HAP-1 (cell line): ENCODE measurements around the gene BAMBI.
"Not testable (repeated sequence)": the region's sequence is repeated elsewhere in the genome, so short reads cannot be mapped to it uniquely, and the experiment has no call there.

Source experiments
- DNase-seq, 2 experiments: peaks; one replicate each; pipeline ENCODE4 v3.0.0-alpha.2; 2016 to 2020; ENCODE audit warnings: low spot score in 2 of 2
- H3K27me3 ChIP-seq: fragments of 250-450 bp; sonication (Bioruptor Pico); 2 replicates; pipeline ENCODE4 v1.5.1; 2020; ENCODE audit warnings: low read depth, mild to moderate bottlenecking, moderate library complexity
- H3K36me3 ChIP-seq: fragments of 250-450 bp; sonication (Bioruptor Pico); replicated peaks from 2 replicates; pipeline ENCODE4 v1.5.1; 2020; ENCODE audit warnings: mild to moderate bottlenecking
- H3K4me1 ChIP-seq: fragments of 250-450 bp; sonication (Bioruptor Pico); 2 replicates; pipeline ENCODE4 v1.5.1; 2020; ENCODE audit warnings: mild to moderate bottlenecking
- H3K4me3 ChIP-seq: fragments of 250-450 bp; sonication (Bioruptor Pico); 2 replicates; pipeline ENCODE4 v1.5.1; 2020; ENCODE audit warnings: mild to moderate bottlenecking, moderate library complexity
- H3K9me3 ChIP-seq: fragments of 250-450 bp; sonication (Bioruptor Pico); 2 replicates; pipeline ENCODE4 v1.5.1; 2020; ENCODE audit warnings: mild to moderate bottlenecking, moderate library complexity
- in situ Hi-C: fragments of 300-500 bp; cut with MboI; formaldehyde crosslinking; loops from 3 replicates; pipeline ENCODE4 v1.14.3; 2020; ENCODE audit warnings: low sequenced_read_pairs, inconsistent platforms, mixed read lengths

The BAMBI gene, protein sequence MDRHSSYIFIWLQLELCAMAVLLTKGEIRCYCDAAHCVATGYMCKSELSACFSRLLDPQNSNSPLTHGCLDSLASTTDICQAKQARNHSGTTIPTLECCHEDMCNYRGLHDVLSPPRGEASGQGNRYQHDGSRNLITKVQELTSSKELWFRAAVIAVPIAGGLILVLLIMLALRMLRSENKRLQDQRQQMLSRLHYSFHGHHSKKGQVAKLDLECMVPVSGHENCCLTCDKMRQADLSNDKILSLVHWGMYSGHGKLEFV

DNA sequence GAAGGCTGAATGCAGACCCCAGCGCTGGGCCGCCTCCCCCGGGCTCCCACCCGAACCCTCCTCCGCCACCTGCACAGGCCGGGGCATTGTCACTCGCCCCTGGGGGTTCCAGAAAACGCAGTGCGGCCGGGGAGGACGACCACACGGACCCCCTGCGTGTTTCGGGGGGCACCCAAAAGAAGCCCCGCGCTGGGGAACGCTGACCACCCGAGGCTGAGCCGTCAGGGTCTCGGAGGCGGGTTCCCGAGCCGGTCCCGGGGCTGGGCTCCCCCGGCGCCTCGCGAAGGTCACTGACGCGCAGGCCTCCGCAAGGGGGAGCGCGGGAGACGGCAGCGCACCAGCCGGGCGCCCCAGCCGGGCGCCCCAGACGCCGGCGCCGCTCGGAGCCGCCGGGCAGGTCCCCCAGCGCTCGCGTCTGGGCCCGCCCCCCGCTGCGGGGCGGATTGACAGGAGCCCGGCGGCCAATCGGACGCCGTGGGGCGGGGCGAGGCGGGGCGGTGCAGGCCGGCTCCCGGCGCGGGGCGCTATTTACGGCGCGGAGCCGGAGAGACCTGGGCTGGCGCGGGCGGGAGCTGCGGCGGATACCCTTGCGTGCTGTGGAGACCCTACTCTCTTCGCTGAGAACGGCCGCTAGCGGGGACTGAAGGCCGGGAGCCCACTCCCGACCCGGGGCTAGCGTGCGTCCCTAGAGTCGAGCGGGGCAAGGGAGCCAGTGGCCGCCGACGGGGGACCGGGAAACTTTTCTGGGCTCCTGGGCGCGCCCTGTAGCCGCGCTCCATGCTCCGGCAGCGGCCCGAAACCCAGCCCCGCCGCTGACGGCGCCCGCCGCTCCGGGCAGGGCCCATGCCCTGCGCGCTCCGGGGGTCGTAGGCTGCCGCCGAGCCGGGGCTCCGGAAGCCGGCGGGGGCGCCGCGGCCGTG lies at the start of gene BAMBI:
TSS of gene BAMBI (plus strand) at position 554 of the 920 bp plus-strand sequence. CDS start 377 bp downstream, outside the sequence.
- H3K4me3 ChIP-seq = peak within 1 kb of the TSS; percentile 80
- in situ Hi-C loops = no loop called here
- peak; percentile 87 to 93 for DNase-seq

DNA sequence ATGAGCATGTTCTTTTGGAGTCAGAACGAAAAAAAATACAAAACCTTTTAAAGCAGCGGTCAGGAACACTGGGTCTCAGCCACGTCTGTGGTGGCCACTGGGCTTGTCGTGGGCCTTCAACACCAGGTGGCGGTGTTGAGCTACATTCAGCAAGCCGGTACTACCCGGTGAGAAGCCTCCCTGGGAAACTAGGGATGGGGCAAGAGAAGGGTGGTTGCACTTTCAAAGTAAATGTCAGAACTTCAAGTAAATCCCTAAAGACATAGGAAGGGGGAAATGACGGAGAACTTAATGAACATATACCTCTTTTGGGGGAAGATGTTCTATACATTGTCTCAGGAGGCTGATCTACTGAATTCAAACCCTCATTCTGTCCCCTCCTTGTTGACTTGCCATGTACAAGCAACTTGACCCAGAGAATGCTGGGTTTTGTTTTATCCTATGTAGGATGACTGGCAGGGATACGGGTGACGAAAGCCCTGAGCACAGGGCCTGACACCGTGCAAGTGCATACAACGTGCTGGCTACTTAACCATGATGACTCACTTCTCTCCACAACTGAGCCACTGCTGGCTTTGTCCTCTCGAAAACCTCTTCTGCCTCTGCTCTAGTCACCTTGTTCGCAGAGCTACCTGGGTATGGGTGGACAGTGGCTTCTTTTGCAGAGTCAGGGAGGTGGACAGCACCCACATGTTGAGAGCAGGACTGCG lies 49.0 kb upstream of the BAMBI start:
- H3K36me3 ChIP-seq = no peaks in the 10 kb centered on the region
- in situ Hi-C loops = no loop called here
- no peak overlapping the region for H3K4me3 ChIP-seq
- H3K27me3 ChIP-seq = no peaks in the 10 kb centered on the region; the same call in 1 of the 2 replicates
- peaks cover 3% of the 10 kb centered on the region for H3K4me1 ChIP-seq
- peak; percentile 57 to 90 for DNase-seq
- H3K9me3 ChIP-seq = no peaks in the 10 kb centered on the region

More for the DNA sequence above, at the start of gene BAMBI:
- Histone ChIP-seq H3K4me1 (peaks cover 22% of the 10 kb centered on the region), H3K9me3 (no peaks in the 10 kb centered on the region), H3K27me3 (no peaks in the 10 kb centered on the region), H3K36me3 (peaks cover 13% of the 10 kb centered on the region)

DNA sequence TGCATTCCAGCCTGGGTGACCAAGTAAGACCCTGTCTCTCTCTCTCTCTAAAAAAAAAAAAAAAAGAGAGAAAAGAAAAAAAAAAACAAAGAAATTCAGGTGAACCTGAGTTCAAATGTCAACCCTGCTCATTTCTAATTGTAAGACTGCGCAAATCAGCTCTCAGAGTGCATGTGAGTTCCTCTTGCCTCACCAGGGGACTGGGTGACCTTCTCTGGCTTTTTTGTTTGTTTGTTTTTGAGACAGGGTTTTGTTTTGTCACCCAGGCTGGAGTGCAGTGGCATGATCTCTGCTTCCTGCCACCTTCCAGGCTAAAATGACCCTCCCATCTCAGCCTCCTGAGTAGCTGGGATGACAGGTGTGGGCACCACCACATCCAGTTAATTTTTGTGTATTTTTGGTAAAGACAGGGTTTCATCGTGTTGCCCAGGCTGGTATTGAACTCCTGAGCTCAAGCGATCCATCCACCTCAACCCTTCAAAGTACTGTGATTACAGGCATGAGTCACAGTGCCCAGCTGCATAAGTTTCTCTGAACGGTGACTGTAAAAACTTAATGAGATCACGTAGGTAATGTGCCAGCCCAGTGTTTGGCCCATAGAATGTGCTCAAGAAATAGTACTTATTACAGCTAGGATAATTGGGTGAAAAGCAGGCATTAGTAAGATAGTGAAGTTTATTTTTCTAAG lies 45.3 kb upstream of the BAMBI start:
- no peaks in the 10 kb centered on the region for H3K36me3 ChIP-seq
- H3K9me3 ChIP-seq = no peaks in the 10 kb centered on the region
- no peaks in the 10 kb centered on the region; the same call in 1 of the 2 replicates for H3K27me3 ChIP-seq
- in situ Hi-C loops = loop anchor here (10.0 kb wide), 1 partner anchor 663 kb away; no protein-coding TSS in a partner anchor
- no peak overlapping the region for H3K4me3 ChIP-seq
- DNase-seq = no peak
- H3K4me1 ChIP-seq = peaks cover 3% of the 10 kb centered on the region

DNA sequence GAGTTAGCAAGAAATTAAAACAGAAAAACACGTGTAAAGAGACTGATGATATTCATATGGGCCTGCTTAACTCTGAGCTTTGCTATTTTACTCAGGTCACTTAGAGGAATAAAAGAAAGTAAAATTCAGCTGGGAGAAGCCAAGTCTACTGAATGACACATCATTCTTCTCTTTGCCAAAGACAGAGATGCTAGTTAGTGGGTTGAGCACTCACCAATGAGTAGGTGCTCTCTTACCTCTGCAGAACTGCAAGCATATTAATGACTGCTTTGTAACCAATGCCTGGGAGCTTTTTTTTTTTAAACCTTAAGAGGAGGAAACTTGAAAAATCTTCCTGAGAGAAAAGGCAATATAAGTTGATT lies 44.8 kb upstream of the BAMBI start:
- H3K36me3 ChIP-seq = no peaks in the 10 kb centered on the region
- no peaks in the 10 kb centered on the region for H3K9me3 ChIP-seq
- no peak overlapping the region for H3K4me3 ChIP-seq
- H3K4me1 ChIP-seq = peaks cover 3% of the 10 kb centered on the region
- DNase-seq = no peak
- in situ Hi-C loops = loop anchor here (10.0 kb wide), 1 partner anchor 662 kb away; no protein-coding TSS in a partner anchor
- H3K27me3 ChIP-seq = no peaks in the 10 kb centered on the region; the same call in 1 of the 2 replicates

DNA sequence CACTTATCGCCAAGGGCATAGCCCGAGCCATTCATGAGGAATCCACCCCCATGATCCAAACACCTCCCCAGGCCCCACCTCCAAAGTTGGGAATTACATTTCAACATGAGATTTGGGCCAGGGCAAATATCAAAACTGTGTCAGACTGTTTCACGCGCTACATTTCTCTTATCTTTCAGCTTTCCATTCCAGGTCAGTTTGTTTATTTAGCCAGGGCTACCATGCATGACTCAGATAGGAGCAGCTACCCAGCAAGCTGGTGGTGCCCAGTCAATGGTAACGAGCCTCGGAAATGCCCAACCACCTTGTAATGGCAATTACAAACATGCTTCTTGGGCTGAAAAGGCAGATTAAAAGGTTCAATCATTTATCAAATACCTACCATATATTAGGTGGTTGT lies 43.6 kb upstream of the BAMBI start:
- Histone ChIP-seq H3K9me3 (no peaks in the 10 kb centered on the region), H3K36me3 (no peaks in the 10 kb centered on the region), H3K4me1 (no peaks in the 10 kb centered on the region), H3K4me3 (no peak overlapping the region), H3K27me3 (no peaks in the 10 kb centered on the region)
- DNase-seq = no peak
- in situ Hi-C loops = loop anchor here (10.0 kb wide), 1 partner anchor 661 kb away; no protein-coding TSS in a partner anchor

DNA sequence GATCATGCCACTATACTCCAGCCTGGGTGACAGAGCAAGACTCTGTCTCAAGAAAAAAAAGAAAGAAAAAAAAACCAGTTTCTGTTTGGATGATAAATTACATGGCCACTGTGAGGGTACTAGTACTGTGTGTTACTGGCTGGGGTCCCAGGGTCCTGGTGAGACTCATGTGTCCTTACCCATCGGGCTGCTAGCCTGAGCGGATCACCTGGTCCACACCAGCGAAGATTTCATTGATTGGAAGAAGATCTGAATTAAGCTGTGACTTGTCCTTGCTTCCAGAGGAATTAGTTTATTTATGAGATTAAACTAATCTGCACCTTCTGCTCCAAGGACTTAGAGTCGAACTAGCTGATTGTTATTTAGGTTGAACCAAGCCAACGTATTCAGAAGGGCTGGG lies 40.0 kb upstream of the BAMBI start:
- in situ Hi-C loops = loop anchor here (10.0 kb wide), 1 partner anchor 657 kb away; no protein-coding TSS in a partner anchor
- no peaks in the 10 kb centered on the region for H3K36me3 ChIP-seq
- DNase-seq = no peak
- no peaks in the 10 kb centered on the region for H3K4me1 ChIP-seq
- no peaks in the 10 kb centered on the region for H3K27me3 ChIP-seq
- H3K4me3 ChIP-seq = no peak overlapping the region
- H3K9me3 ChIP-seq = no peaks in the 10 kb centered on the region

DNA sequence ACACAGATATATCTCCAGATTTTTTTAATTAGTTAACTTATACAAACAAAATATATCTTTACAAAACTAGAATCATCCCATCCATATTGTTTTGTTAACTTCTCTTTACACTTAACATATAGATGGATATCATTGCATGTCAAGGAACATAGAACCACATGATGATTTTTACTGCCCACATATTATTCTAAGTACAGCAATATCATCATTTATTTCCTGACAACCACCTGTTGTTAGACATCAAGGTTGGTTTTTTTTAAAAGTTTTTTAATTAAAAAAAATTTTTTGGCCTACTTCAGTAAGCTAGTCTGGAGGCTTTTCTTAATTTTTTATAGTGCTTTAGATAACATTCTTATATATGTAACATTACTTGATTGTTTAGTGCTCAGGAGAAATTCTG lies 38.9 kb upstream of the BAMBI start:
- H3K4me3 ChIP-seq = no peak overlapping the region
- DNase-seq = no peak
- H3K27me3 ChIP-seq = no peaks in the 10 kb centered on the region
- H3K9me3 ChIP-seq = no peaks in the 10 kb centered on the region
- no peaks in the 10 kb centered on the region for H3K36me3 ChIP-seq
- in situ Hi-C loops = loop anchor here (10.0 kb wide), 1 partner anchor 656 kb away; no protein-coding TSS in a partner anchor
- no peaks in the 10 kb centered on the region for H3K4me1 ChIP-seq

DNA sequence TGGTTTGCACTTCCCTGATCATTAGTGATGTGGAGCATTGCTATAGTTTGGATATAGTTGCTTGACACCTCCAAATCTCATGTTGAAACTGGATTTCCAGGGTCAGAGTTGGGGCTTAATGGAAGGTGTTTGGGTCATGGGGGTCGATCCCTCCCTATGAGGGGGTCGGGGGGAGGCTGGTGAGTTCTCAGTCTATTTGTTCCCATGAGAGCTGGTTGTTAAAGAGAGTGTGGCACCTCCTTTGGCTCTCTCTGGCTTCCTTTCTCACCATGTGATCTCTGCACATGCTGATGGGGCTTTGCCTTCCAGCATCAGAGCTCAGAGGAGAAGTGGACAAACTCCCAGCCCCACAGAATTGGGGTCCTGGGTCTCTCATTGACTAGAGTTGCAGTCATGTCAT lies 36.8 kb upstream of the BAMBI start:
- Histone ChIP-seq H3K36me3 (no peaks in the 10 kb centered on the region), H3K9me3 (no peaks in the 10 kb centered on the region), H3K4me1 (no peaks in the 10 kb centered on the region), H3K4me3 (no peak overlapping the region), H3K27me3 (no peaks in the 10 kb centered on the region)
- in situ Hi-C loops = no loop called here
- no peak for DNase-seq

DNA sequence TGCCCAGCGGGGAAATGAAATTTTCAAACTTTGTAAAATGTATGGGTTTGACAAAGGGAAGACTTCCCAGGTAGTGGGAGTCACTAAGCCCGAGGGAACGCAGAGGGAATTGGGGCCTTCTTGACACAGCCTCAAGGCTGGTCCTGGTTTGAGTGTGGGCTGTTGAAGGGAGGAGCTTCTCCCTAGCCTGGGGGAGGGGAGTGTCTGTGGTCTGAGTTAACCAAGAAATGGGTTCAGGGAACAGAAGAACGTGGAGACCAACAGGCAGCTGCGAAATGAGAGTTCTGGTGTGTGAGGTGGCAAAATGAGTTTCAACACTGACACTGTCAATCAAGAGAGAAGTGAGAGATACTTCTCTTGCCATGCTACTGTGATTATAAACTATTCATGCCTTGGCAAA lies 32.7 kb upstream of the BAMBI start:
- in situ Hi-C loops = no loop called here

DNA sequence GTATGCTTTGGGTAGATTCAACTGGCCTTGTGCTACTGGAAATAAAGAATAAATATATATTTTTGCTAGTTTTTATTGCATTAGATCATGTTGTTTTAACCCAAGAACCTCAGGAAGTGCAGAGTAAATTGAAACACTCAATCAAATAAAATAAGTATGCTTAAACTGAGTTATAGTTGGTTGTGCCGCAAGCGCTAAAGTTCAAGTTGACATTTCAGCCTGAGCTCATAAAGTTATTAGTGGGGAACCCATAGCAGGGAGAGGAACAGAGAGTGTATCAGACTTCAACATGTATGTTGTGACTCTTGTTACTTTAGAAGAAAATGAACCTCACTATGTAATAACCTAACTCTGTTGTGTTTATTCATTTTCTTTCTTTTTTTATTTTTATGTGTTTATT lies 25.2 kb upstream of the BAMBI start:
- no peak for DNase-seq
- no peaks in the 10 kb centered on the region for H3K4me1 ChIP-seq
- no peaks in the 10 kb centered on the region for H3K27me3 ChIP-seq
- H3K36me3 ChIP-seq = no peaks in the 10 kb centered on the region
- in situ Hi-C loops = loop anchor here (25.0 kb wide), 1 partner anchor 485 kb away; no protein-coding TSS in a partner anchor
- H3K4me3 ChIP-seq = no peak overlapping the region
- peaks cover 6% of the 10 kb centered on the region for H3K9me3 ChIP-seq

More for the DNA sequence above, 32.7 kb upstream of the BAMBI start:
- H3K36me3 ChIP-seq = no peaks in the 10 kb centered on the region
- H3K4me1 ChIP-seq = no peaks in the 10 kb centered on the region
- no peaks in the 10 kb centered on the region for H3K27me3 ChIP-seq
- peaks cover 6% of the 10 kb centered on the region for H3K9me3 ChIP-seq
- DNase-seq = no peak
- no peak overlapping the region for H3K4me3 ChIP-seq

DNA sequence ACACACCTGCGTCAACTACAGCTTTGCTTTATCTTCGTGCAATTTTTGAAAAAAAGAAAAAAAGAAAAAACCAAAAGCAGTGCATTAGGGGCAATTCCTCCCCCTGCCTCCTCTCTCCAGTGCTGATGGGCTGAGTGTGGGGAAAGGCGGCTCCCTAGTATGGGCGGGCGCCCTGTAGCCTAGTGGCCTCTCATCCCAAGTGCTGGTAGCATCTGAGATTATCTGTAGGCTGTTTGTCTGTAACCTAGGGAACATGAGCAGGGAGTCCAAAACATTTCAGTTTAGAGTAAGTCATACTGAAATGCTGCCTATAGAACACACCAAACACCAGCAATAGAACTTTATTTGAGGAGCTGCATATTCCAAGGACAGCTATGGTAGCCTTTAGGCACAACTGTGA lies 24.6 kb upstream of the BAMBI start:
- Histone ChIP-seq H3K4me3 (no peak overlapping the region), H3K27me3 (no peaks in the 10 kb centered on the region), H3K36me3 (no peaks in the 10 kb centered on the region), H3K9me3 (peaks cover 6% of the 10 kb centered on the region), H3K4me1 (no peaks in the 10 kb centered on the region)
- DNase-seq = no peak
- in situ Hi-C loops = loop anchor here (25.0 kb wide), 1 partner anchor 485 kb away; no protein-coding TSS in a partner anchor

DNA sequence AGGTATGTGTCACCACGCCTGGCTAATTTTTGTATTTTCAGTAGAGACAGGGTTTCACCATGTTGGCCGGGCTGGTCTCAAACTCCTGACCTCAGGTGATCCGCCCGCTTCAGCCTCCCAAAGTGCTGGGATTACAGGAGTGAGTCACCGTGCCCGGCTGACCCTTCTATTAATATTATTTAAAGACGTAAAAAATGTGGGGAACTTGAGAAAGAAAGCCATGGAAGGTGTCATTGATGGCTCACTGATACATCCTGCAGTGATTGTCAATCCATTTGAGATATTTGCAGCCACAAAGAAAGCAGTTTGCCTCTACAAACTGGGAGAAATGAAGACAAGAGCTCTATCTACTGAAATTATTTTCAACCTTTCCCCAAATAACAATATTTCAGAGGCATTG lies 18.5 kb upstream of the BAMBI start:
- in situ Hi-C loops = loop anchor here (25.0 kb wide), 1 partner anchor 478 kb away; no protein-coding TSS in a partner anchor
- H3K4me3 ChIP-seq, DNase-seq, H3K27me3 ChIP-seq, H3K9me3 ChIP-seq, H3K4me1 ChIP-seq, H3K36me3 ChIP-seq: not testable (repeated sequence)

DNA sequence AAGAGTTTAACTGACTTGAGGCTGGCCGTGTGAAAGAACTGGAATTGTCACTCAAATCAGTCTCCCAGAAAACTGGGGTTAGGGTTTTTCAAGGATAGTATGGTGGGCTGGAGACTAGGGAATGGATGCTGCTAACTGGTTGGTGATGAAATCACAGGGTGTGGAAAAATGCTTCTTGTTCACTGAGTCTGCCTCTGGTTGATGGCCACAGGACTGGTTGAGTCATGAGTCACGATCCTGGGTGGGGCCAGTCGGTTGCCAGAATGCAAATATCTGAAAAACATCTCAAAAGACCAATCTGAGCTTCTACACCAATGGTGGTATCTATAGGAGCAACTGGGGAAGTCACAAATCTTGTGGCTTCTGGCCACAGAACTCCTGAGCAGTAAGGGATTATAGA lies 16.3 kb upstream of the BAMBI start:
- Histone ChIP-seq H3K4me3 (no peak overlapping the region), H3K27me3 (no peaks in the 10 kb centered on the region), H3K9me3 (no peaks in the 10 kb centered on the region), H3K36me3 (no peaks in the 10 kb centered on the region), H3K4me1 (no peaks in the 10 kb centered on the region; the same call in 1 of the 2 replicates)
- DNase-seq = no peak
- in situ Hi-C loops = loop anchor here (10.0 to 25.0 kb wide), 2 partner anchors 476 to 644 kb away; no protein-coding TSS in a partner anchor
